HG03439 (cell line): ENCODE data around the gene FOXL3.

ENCODE experiments used
- ATAC-seq: cut with Tn5 transposase; IDR thresholded peaks from one replicate; pipeline ENCODE4 v1.9.1; 2021; ENCODE audit warnings: mild to moderate bottlenecking, moderate library complexity; ENCODE audit not compliant: unreplicated experiment

FOXL3 gene

GRCh38 chr7:300546-301290 lies 10.7 kb downstream of the FOXL3 start:
- ATAC-seq, result no peak

GRCh38 chr7:301291-302053 lies 11.5 kb downstream of the FOXL3 start:
- no peak for ATAC-seq

GRCh38 chr7:302054-302992 lies 12.4 kb downstream of the FOXL3 start:
- no peak for ATAC-seq

- ATAC-seq, result no peak
Measured at GRCh38 chr7:303425-303824, 13.5 kb downstream of the FOXL3 start.

- ATAC-seq, result no peak
Measured at GRCh38 chr7:303884-304573, 14.1 kb downstream of the FOXL3 start.

GRCh38 chr7:304574-305409 lies 14.8 kb downstream of the FOXL3 start:
- ATAC-seq, result no peak

GRCh38 chr7:305410-306151 lies 15.6 kb downstream of the FOXL3 start:
- ATAC-seq, result no peak

GRCh38 chr7:307970-308369 lies 18.0 kb downstream of the FOXL3 start:
- no peak for ATAC-seq

GRCh38 chr7:309586-310228 lies 19.7 kb downstream of the FOXL3 start:
- no peak for ATAC-seq

- no peak for ATAC-seq
Measured at GRCh38 chr7:311131-311680, 21.2 kb downstream of the FOXL3 start.

GRCh38 chr7:311796-312195 lies 21.8 kb downstream of the FOXL3 start:
- no peak for ATAC-seq

GRCh38 chr7:312424-312823 lies 22.5 kb downstream of the FOXL3 start:
- ATAC-seq, result no peak

- no peak for ATAC-seq
Measured at GRCh38 chr7:314853-315252, 24.9 kb downstream of the FOXL3 start.

GRCh38 chr7:315516-316265 lies 25.7 kb downstream of the FOXL3 start:
- no peak for ATAC-seq

GRCh38 chr7:317643-318405 lies 27.9 kb downstream of the FOXL3 start:
- no peak for ATAC-seq

- no peak for ATAC-seq
Measured at GRCh38 chr7:318476-318875, 28.5 kb downstream of the FOXL3 start.
